Osteoblast (primary cell): ENCODE data around the gene PID1. TPM values are rescaled to one million over a fixed set of nuclear protein-coding genes. Genes with fewer than 3 reads are reported as not detected.

ENCODE experiments used
- DNase-seq: peaks from one replicate; pipeline ENCODE4 v3.0.0; 2011; ENCODE audit warnings: low spot score, mixed read lengths; ENCODE audit not compliant: insufficient read length; ENCODE audit errors: missing footprints
- H2AFZ ChIP-seq: 2 replicates; pipeline ENCODE4 v1.6.0; 2011; ENCODE audit warnings: mild to moderate bottlenecking, low read length
- H3K27ac ChIP-seq: 2 replicates; pipeline ENCODE4 v1.5.1; 2011; ENCODE audit warnings: mild to moderate bottlenecking, low read depth, low read length, moderate library complexity
- H3K27me3 ChIP-seq: 2 replicates; pipeline ENCODE4 v1.6.0; 2012; ENCODE audit warnings: mild to moderate bottlenecking, control low read depth, inconsistent platforms, low read length, moderate library complexity; ENCODE audit not compliant: insufficient read depth
- H3K36me3 ChIP-seq: 2 replicates; pipeline ENCODE4 v1.5.1; 2011; ENCODE audit warnings: mild to moderate bottlenecking, low read length, control low read depth, moderate library complexity; ENCODE audit not compliant: insufficient read depth
- H3K4me1 ChIP-seq: 2 replicates; pipeline ENCODE4 v1.5.1; 2011; ENCODE audit warnings: mild to moderate bottlenecking, low read length, control low read depth, moderate library complexity; ENCODE audit not compliant: insufficient read depth
- H3K4me2 ChIP-seq: 2 replicates; pipeline ENCODE4 v1.6.0; 2011; ENCODE audit warnings: mild to moderate bottlenecking, low read length; ENCODE audit not compliant: insufficient read depth
- H3K4me3 ChIP-seq: fragments of 200-600 bp; sonication (generic); 3 replicates; pipeline ENCODE4 v1.5.1; 2012; ENCODE audit warnings: mild to moderate bottlenecking, low read length, inconsistent platforms; ENCODE audit not compliant: insufficient read depth
- H3K79me2 ChIP-seq: 2 replicates; pipeline ENCODE4 v1.6.0; 2012; ENCODE audit warnings: mild to moderate bottlenecking, low read length, control low read depth, inconsistent platforms; ENCODE audit not compliant: insufficient read depth
- H3K9me3 ChIP-seq: 2 replicates; pipeline ENCODE4 v1.5.1; 2011; ENCODE audit warnings: low read depth, low read length, control low read depth
- H4K20me1 ChIP-seq: 2 replicates; pipeline ENCODE4 v1.6.0; 2012; ENCODE audit warnings: mild to moderate bottlenecking, low read length, control low read depth; ENCODE audit not compliant: insufficient read depth
- CTCF ChIP-seq: IDR thresholded peaks from 2 replicates; pipeline ENCODE4 v1.5.1; 2011; ENCODE audit warnings: mild to moderate bottlenecking, low read depth, low read length, moderate library complexity; ENCODE audit errors: extremely low read depth
- total RNA-seq: library from RNA; depleted of rRNA; stranded (reverse); fragments of >200 nt; gene quantifications from 2 replicates; pipeline ENCODE4 v1.2.3, GENCODE V29; 2012

Gene PID1
- total RNA-seq, 1 donor, result 9.8 TPM

GRCh38 chr2:229003256-229003655, 267.8 kb downstream of the PID1 start:
- Histone ChIP-seq H2AFZ (no peak overlapping the region), H3K4me3 (no peak overlapping the region), H4K20me1 (no peaks in the 10 kb centered on the region), H3K36me3 (no peaks in the 10 kb centered on the region), H3K4me2 (no peak overlapping the region), H3K9me3 (no peaks in the 10 kb centered on the region), H3K79me2 (no peaks in the 10 kb centered on the region), H3K27me3 (no peaks in the 10 kb centered on the region), H3K27ac (no peak overlapping the region), H3K4me1 (no peaks in the 10 kb centered on the region)
- TF ChIP-seq CTCF, result no peak
- DNase-seq, result no peak

- Histone ChIP-seq H3K36me3 (no peaks in the 10 kb centered on the region), H4K20me1 (no peaks in the 10 kb centered on the region), H3K79me2 (no peaks in the 10 kb centered on the region), H3K27ac (no peak overlapping the region), H3K9me3 (peaks cover 1% of the 10 kb centered on the region), H3K4me1 (no peaks in the 10 kb centered on the region), H2AFZ (no peak overlapping the region), H3K4me3 (no peak overlapping the region), H3K4me2 (no peak overlapping the region), H3K27me3 (no peaks in the 10 kb centered on the region)
- DNase-seq, result no peak
- no peak for TF ChIP-seq CTCF
Measured at GRCh38 chr2:229001196-229001595, 269.9 kb downstream of the PID1 start.

GRCh38 chr2:228999326-228999725, 271.8 kb downstream of the PID1 start:
- H4K20me1 ChIP-seq, result no peaks in the 10 kb centered on the region
- H3K4me2 ChIP-seq, result no peak overlapping the region
- no peak overlapping the region for H2AFZ ChIP-seq
- H3K36me3 ChIP-seq, result no peaks in the 10 kb centered on the region
- no peak for DNase-seq
- H3K4me3 ChIP-seq, result no peak overlapping the region
- no peaks in the 10 kb centered on the region for H3K27me3 ChIP-seq
- no peaks in the 10 kb centered on the region for H3K79me2 ChIP-seq
- peaks cover 1% of the 10 kb centered on the region for H3K9me3 ChIP-seq
- no peak overlapping the region for H3K27ac ChIP-seq
- TF ChIP-seq CTCF, result no peak
- no peaks in the 10 kb centered on the region for H3K4me1 ChIP-seq

GRCh38 chr2:228988786-228989185, 282.3 kb downstream of the PID1 start:
- no peak overlapping the region for H3K4me2 ChIP-seq
- H4K20me1 ChIP-seq, result no peaks in the 10 kb centered on the region
- no peak overlapping the region for H3K4me3 ChIP-seq
- no peak for TF ChIP-seq CTCF
- no peak overlapping the region for H3K27ac ChIP-seq
- H3K79me2 ChIP-seq, result no peaks in the 10 kb centered on the region
- H3K27me3 ChIP-seq, result no peaks in the 10 kb centered on the region
- DNase-seq, result no peak
- no peak overlapping the region for H2AFZ ChIP-seq
- H3K36me3 ChIP-seq, result no peaks in the 10 kb centered on the region
- H3K4me1 ChIP-seq, result no peaks in the 10 kb centered on the region
- H3K9me3 ChIP-seq, result no peaks in the 10 kb centered on the region
